Measurements from ENCODE around the gene ASNS.
"Not testable (repeated sequence)": the region's sequence is repeated elsewhere in the genome, so short reads cannot be mapped to it uniquely, and the experiment has no call there.

ASNS gene

GRCh38 chr7:97872025-97872669, at the start of gene ASNS:
ASNS (minus strand) TSS chr7:97872408; CDS start chr7:97869156, 3,252 bp downstream.
- peak; percentile 94 for TF ChIP-seq POLR2A (IDR thresholded peaks at IDR 0.05; ENCODE audit: low read length)
- no peak for TF ChIP-seq GATA1 (IDR thresholded peaks at IDR 0.05; ENCODE audit: low read depth, low read length)
- DNase-seq: peak; percentile 95 to 96

- not testable (repeated sequence) for DNase-seq
Observed at GRCh38 chr7:97921254-97921653, 49.0 kb upstream of the ASNS start.

- not testable (repeated sequence) for DNase-seq
Observed at GRCh38 chr7:97915267-97915666, 43.1 kb upstream of the ASNS start.

GRCh38 chr7:97912294-97912693, 40.1 kb upstream of the ASNS start:
- not testable (repeated sequence) for DNase-seq

- DNase-seq: not testable (repeated sequence)
Observed at GRCh38 chr7:97896893-97897292, 24.7 kb upstream of the ASNS start.

- DNase-seq: not testable (repeated sequence)
Observed at GRCh38 chr7:97891721-97892120, 19.5 kb upstream of the ASNS start.

- not testable (repeated sequence) for DNase-seq
Observed at GRCh38 chr7:97879527-97879926, 7.3 kb upstream of the ASNS start.

- DNase-seq: not testable (repeated sequence)
Observed at GRCh38 chr7:97874894-97875293, 2.7 kb upstream of the ASNS start.

- no peak for DNase-seq
- TF ChIP-seq POLR2A (IDR thresholded peaks at IDR 0.05; ENCODE audit: low read length) (no peak), GATA1 (IDR thresholded peaks at IDR 0.05; ENCODE audit: low read depth, low read length) (no peak)
Observed at GRCh38 chr7:97873606-97874005, 1.4 kb upstream of the ASNS start.

- peak; percentile 60 to 67 for DNase-seq
Observed at GRCh38 chr7:97871659-97872024, 566 bp downstream of the ASNS start.

GRCh38 chr7:97868788-97869187, 3.4 kb downstream of the ASNS start:
- peak; percentile 14 to 15 for DNase-seq
- TF ChIP-seq POLR2A (IDR thresholded peaks at IDR 0.05; ENCODE audit: low read length) (no peak), GATA1 (IDR thresholded peaks at IDR 0.05; ENCODE audit: low read depth, low read length) (no peak)

More at GRCh38 chr7:97871659-97872024, 566 bp downstream of the ASNS start:
- TF ChIP-seq GATA1 (IDR thresholded peaks at IDR 0.05; ENCODE audit: low read depth, low read length) (no peak), POLR2A (IDR thresholded peaks at IDR 0.05; ENCODE audit: low read length) (no peak)

- no peak for TF ChIP-seq POLR2A (IDR thresholded peaks at IDR 0.05; ENCODE audit: low read length)
- no peak for TF ChIP-seq GATA1 (IDR thresholded peaks at IDR 0.05; ENCODE audit: low read depth, low read length)
- DNase-seq: peak; percentile 12 to 18
Observed at GRCh38 chr7:97868314-97868713, 3.9 kb downstream of the ASNS start.

- no peak for DNase-seq
- TF ChIP-seq POLR2A (IDR thresholded peaks at IDR 0.05; ENCODE audit: low read length) (no peak), GATA1 (IDR thresholded peaks at IDR 0.05; ENCODE audit: low read depth, low read length) (no peak)
Observed at GRCh38 chr7:97865104-97865503, 7.1 kb downstream of the ASNS start.

- TF ChIP-seq GATA1 (IDR thresholded peaks at IDR 0.05; ENCODE audit: low read depth, low read length): no peak
- DNase-seq: no peak
Observed at GRCh38 chr7:97859606-97860204, 12.5 kb downstream of the ASNS start.

GRCh38 chr7:97858221-97858620, 14.0 kb downstream of the ASNS start:
- TF ChIP-seq GATA1 (IDR thresholded peaks at IDR 0.05; ENCODE audit: low read depth, low read length) (no peak), POLR2A (IDR thresholded peaks at IDR 0.05; ENCODE audit: low read length) (no peak)
- no peak for DNase-seq

- no peak for TF ChIP-seq POLR2A (IDR thresholded peaks at IDR 0.05; ENCODE audit: low read length)
- TF ChIP-seq GATA1 (IDR thresholded peaks at IDR 0.05; ENCODE audit: low read depth, low read length): no peak
- no peak for DNase-seq
Observed at GRCh38 chr7:97857544-97857943, 14.7 kb downstream of the ASNS start.
